HCT116 (cell line): Measurements from ENCODE around the gene USP27X. TPM values are rescaled to one million over a fixed set of nuclear protein-coding genes. Genes with fewer than 3 reads are reported as not detected.

Experiments
- ATAC-seq: fragments of 200-7000 bp; cut with Tn5 transposase; 2 replicates; pipeline ENCODE4 v1.9.1; 2020; ENCODE audit warnings: mild to moderate bottlenecking, moderate library complexity
- BruUV-seq: library from RNA; stranded (reverse); fragments of 400-500 nt; replicated peaks from 2 replicates; lab custom pipeline; 2021; lab: Mats Ljungman, UMichigan
- CTCF ChIA-PET: fragments of 300-600 bp; sonication (Branson Sonifier 250); formaldehyde crosslinking; loops from one replicate; lab custom pipeline; 2021; ENCODE audit warnings: antibody characterized with exemption; lab: Charles Lee
- POLR2A ChIA-PET: fragments of 300-600, 350-600 bp; sonication (Branson Sonifier 250); formaldehyde crosslinking; loops from one replicate; lab custom pipeline; 2021; ENCODE audit warnings: antibody characterized with exemption; lab: Charles Lee
- RAD21 ChIA-PET, 2 experiments: fragments of 300-600 bp; sonication (Branson Sonifier 250); formaldehyde crosslinking; loops; one replicate each; lab custom pipeline; 2023; ENCODE audit warnings: low total read pairs in 2 of 2; ENCODE audit not compliant: uncharacterized antibody in 2 of 2, unreplicated experiment in 2 of 2, low non-redundant PET in 1 of 2; lab: Charles Lee
- DNase-seq: peaks from one replicate; pipeline ENCODE4 v3.0.0-alpha.2; 2010; ENCODE audit warnings: low read depth, low spot score
- H2AFZ ChIP-seq: fragments of 200-600 bp; shearing (Covaris generic), sonication (generic); 2 replicates; pipeline ENCODE4 v1.6.1; 2017; ENCODE audit warnings: low read depth, mixed run types, mixed read lengths, antibody characterized with exemption, low read length; ENCODE audit not compliant: poor library complexity, severe bottlenecking
- H3K27ac ChIP-seq: 2 replicates; pipeline ENCODE4 v1.5.1; 2012; ENCODE audit warnings: low read depth, low read length
- H3K27me3 ChIP-seq: fragments of 200-600 bp; sonication (generic); 2 replicates; pipeline ENCODE4 v1.6.1; 2016; ENCODE audit warnings: mixed run types, low read length, mixed read lengths; ENCODE audit not compliant: insufficient read depth
- H3K36me3 ChIP-seq, 2 experiments: fragments of 200-500 bp in 1 of 2; fragments of 200-600 bp in 1 of 2; sonication (Bioruptor generic) in 1 of 2; sonication (generic) in 1 of 2; 2 replicates each; pipeline versions ENCODE4 v1.5.1 to v1.6.1; 2014 to 2016; ENCODE audit warnings: low read length in 2 of 2, inconsistent platforms in 1 of 2, mixed read lengths in 1 of 2, mixed run types in 1 of 2; ENCODE audit not compliant: insufficient read depth in 2 of 2, control insufficient read depth in 1 of 2
- H3K4me1 ChIP-seq, 2 experiments: fragments of 200-600 bp in 1 of 2; sonication (generic) in 1 of 2; 2 replicates each; pipeline versions ENCODE4 v1.5.1 to v1.6.1; 2012 to 2017; ENCODE audit warnings: low read length in 2 of 2, inconsistent platforms in 1 of 2, mild to moderate bottlenecking in 1 of 2, mixed read lengths in 1 of 2, mixed run types in 1 of 2, moderate library complexity in 1 of 2; ENCODE audit not compliant: insufficient read depth in 2 of 2, control insufficient read depth in 1 of 2
- H3K4me2 ChIP-seq: fragments of 200-600 bp; sonication (generic); 2 replicates; pipeline ENCODE4 v1.6.1; 2017; ENCODE audit warnings: mixed run types, low read length, mixed read lengths
- H3K4me3 ChIP-seq, 2 experiments: fragments of 200-600 bp in 1 of 2; sonication (generic) in 1 of 2; replicated peaks in 1 of 2; 2 replicates each; pipeline ENCODE4 v1.5.1; 2011 to 2016; ENCODE audit warnings: low read length in 2 of 2, control low read depth in 1 of 2, low read depth in 1 of 2, mild to moderate bottlenecking in 1 of 2, mixed read lengths in 1 of 2, mixed run types in 1 of 2
- H3K79me2 ChIP-seq: fragments of 200-600 bp; sonication (generic); 2 replicates; pipeline ENCODE4 v1.6.1; 2017; ENCODE audit warnings: mild to moderate bottlenecking, mixed run types, low read length, moderate library complexity, mixed read lengths; ENCODE audit not compliant: insufficient read depth
- H3K9ac ChIP-seq: fragments of 200-600 bp; sonication (generic); 2 replicates; pipeline ENCODE4 v1.6.1; 2016; ENCODE audit warnings: low read length, mixed read lengths
- H3K9me2 ChIP-seq: fragments of 200-600 bp; sonication (generic), shearing (Covaris generic); 2 replicates; pipeline ENCODE4 v1.6.1; 2017; ENCODE audit warnings: mixed run types, mild to moderate bottlenecking, moderate library complexity; ENCODE audit not compliant: insufficient read depth
- H3K9me3 ChIP-seq, 2 experiments: fragments of 200-500 bp in 1 of 2; fragments of 200-600 bp in 1 of 2; sonication (Bioruptor generic) in 1 of 2; sonication (generic) in 1 of 2; 2 replicates each; pipeline ENCODE4 v1.6.1; 2014 to 2017; ENCODE audit warnings: low read length in 2 of 2, mixed read lengths in 2 of 2, inconsistent platforms in 1 of 2, low read depth in 1 of 2, mild to moderate bottlenecking in 1 of 2, mixed run types in 1 of 2, moderate library complexity in 1 of 2; ENCODE audit not compliant: control insufficient read depth in 1 of 2, insufficient read depth in 1 of 2
- H4K20me1 ChIP-seq: fragments of 200-600 bp; sonication (generic), shearing (Covaris generic); 2 replicates; pipeline ENCODE4 v1.6.1; 2017; ENCODE audit warnings: mixed run types, mild to moderate bottlenecking, moderate library complexity; ENCODE audit not compliant: insufficient read depth
- CBX3 ChIP-seq: IDR thresholded peaks from 2 replicates; pipeline ENCODE4 v1.6.1; 2012; ENCODE audit warnings: low read depth
- ELF1 ChIP-seq: IDR thresholded peaks from 2 replicates; pipeline ENCODE4 v1.6.1; 2012; ENCODE audit warnings: low read depth, borderline replicate concordance
- EZH2 ChIP-seq: fragments of 200-600 bp; sonication (generic); IDR thresholded peaks from 2 replicates; pipeline ENCODE4 v1.6.1; 2017; ENCODE audit warnings: antibody characterized with exemption, mixed run types
- EZH2phosphoT487 ChIP-seq: fragments of 200-600 bp; IDR thresholded peaks from 2 replicates; pipeline ENCODE4 v1.6.1; 2018; ENCODE audit warnings: antibody characterized with exemption, borderline replicate concordance
- FOSL1 ChIP-seq: IDR thresholded peaks from 2 replicates; pipeline ENCODE4 v1.6.1; 2012; ENCODE audit warnings: low read depth
- JUND ChIP-seq: IDR thresholded peaks from 2 replicates; pipeline ENCODE4 v1.6.1; 2012
- POLR2AphosphoS5 ChIP-seq: IDR thresholded peaks from 2 replicates; pipeline ENCODE4 v1.6.1; 2011; ENCODE audit warnings: mild to moderate bottlenecking, low read depth, low read length, moderate library complexity
- RAD21 ChIP-seq: IDR thresholded peaks from 2 replicates; pipeline ENCODE4 v1.6.1; 2012; ENCODE audit warnings: low read depth, mild to moderate bottlenecking
- SRF ChIP-seq: IDR thresholded peaks from 2 replicates; pipeline ENCODE4 v1.6.1; 2012; ENCODE audit warnings: low read depth
- TCF7L2 ChIP-seq: IDR thresholded peaks from 2 replicates; pipeline ENCODE4 v1.7.0; 2011; ENCODE audit warnings: borderline replicate concordance, inconsistent platforms; ENCODE audit not compliant: insufficient read depth, insufficient read length; ENCODE audit errors: extremely low read depth
- YY1 ChIP-seq: IDR thresholded peaks from 2 replicates; pipeline ENCODE4 v1.6.1; 2011; ENCODE audit warnings: low read length, low read depth, moderate library complexity, mild to moderate bottlenecking; ENCODE audit not compliant: insufficient replicate concordance; ENCODE audit errors: extremely low read depth
- ZFX ChIP-seq: fragments of 450-650 bp; IDR thresholded peaks from 2 replicates; pipeline ENCODE4 v1.6.1; 2017
- intact Hi-C: fragments of 100-400 bp; cut with micrococcal nuclease; formaldehyde crosslinking; loops from 2 replicates; pipeline ENCODE4 v1.10.0; 2022
- total RNA-seq: library from RNA; stranded (reverse); gene quantifications from one replicate; pipeline ENCODE4 v1.2.1, GENCODE V29; 2021; ENCODE audit not compliant: unreplicated experiment
- TF ChIP-seq, protein P1 (sequence below), 3 experiments: fragments of 200-600 bp in 1 of 3; sonication (generic) in 1 of 3; IDR thresholded peaks in 2 of 3; conservative IDR thresholded peaks in 1 of 3; 2 replicates each; pipeline ENCODE4 v1.5.1; 2012 to 2017; ENCODE audit warnings: low read depth in 2 of 3, low read length in 2 of 3, antibody characterized with exemption in 1 of 3, borderline replicate concordance in 1 of 3, control low read depth in 1 of 3, mild to moderate bottlenecking in 1 of 3, mixed read lengths in 1 of 3, mixed run types in 1 of 3, moderate library complexity in 1 of 3; ENCODE audit not compliant: insufficient read depth in 1 of 3
- TF ChIP-seq, protein P2 (sequence below): IDR thresholded peaks from 2 replicates; pipeline ENCODE4 v1.6.1; 2012; ENCODE audit warnings: low read depth
- TF ChIP-seq, protein P3 (sequence below): IDR thresholded peaks from 2 replicates; pipeline ENCODE4 v1.6.1; 2012

The USP27X gene
- total RNA-seq, 1 experiment from 2014 or later, result 3.5 TPM

DNA sequence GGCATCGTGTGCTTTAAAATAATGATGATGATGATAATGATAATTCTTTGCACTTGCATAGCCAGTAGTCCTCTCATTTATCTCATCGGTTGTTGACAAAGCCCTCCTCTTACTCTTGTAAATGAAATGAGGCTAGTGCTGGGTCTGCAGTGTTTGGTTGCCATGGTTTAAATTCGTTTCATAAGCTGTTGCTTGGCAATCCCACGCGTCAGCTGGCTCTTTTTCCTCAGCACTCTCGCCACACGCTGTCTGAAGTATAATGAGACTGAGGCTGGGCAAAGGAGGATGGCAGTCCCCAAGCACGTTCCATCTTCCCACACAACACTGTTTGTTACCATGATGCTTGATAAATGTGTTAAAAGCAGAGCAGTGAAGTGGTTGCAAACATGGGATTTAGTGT lies 34.7 kb upstream of the USP27X start:
- TF ChIP-seq SRF (no peak), TCF7L2 (no peak), EZH2 (no peak), EZH2phosphoT487 (no peak), FOSL1 (no peak), CBX3 (no peak), RAD21 (no peak), ZFX (no peak), JUND (no peak), POLR2AphosphoS5 (no peak), YY1 (no peak), ELF1 (no peak)
- TF ChIP-seq, protein P1, sequence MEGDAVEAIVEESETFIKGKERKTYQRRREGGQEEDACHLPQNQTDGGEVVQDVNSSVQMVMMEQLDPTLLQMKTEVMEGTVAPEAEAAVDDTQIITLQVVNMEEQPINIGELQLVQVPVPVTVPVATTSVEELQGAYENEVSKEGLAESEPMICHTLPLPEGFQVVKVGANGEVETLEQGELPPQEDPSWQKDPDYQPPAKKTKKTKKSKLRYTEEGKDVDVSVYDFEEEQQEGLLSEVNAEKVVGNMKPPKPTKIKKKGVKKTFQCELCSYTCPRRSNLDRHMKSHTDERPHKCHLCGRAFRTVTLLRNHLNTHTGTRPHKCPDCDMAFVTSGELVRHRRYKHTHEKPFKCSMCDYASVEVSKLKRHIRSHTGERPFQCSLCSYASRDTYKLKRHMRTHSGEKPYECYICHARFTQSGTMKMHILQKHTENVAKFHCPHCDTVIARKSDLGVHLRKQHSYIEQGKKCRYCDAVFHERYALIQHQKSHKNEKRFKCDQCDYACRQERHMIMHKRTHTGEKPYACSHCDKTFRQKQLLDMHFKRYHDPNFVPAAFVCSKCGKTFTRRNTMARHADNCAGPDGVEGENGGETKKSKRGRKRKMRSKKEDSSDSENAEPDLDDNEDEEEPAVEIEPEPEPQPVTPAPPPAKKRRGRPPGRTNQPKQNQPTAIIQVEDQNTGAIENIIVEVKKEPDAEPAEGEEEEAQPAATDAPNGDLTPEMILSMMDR (IDR thresholded peaks at IDR 0.05 in 2 of 3, conservative IDR thresholded peaks at IDR 0.05 in 1 of 3; ENCODE audit: borderline replicate concordance in 1 of 3, insufficient read depth in 1 of 3, low read depth in 2 of 3, low read length in 2 of 3), result no peak
- TF ChIP-seq, protein P2, sequence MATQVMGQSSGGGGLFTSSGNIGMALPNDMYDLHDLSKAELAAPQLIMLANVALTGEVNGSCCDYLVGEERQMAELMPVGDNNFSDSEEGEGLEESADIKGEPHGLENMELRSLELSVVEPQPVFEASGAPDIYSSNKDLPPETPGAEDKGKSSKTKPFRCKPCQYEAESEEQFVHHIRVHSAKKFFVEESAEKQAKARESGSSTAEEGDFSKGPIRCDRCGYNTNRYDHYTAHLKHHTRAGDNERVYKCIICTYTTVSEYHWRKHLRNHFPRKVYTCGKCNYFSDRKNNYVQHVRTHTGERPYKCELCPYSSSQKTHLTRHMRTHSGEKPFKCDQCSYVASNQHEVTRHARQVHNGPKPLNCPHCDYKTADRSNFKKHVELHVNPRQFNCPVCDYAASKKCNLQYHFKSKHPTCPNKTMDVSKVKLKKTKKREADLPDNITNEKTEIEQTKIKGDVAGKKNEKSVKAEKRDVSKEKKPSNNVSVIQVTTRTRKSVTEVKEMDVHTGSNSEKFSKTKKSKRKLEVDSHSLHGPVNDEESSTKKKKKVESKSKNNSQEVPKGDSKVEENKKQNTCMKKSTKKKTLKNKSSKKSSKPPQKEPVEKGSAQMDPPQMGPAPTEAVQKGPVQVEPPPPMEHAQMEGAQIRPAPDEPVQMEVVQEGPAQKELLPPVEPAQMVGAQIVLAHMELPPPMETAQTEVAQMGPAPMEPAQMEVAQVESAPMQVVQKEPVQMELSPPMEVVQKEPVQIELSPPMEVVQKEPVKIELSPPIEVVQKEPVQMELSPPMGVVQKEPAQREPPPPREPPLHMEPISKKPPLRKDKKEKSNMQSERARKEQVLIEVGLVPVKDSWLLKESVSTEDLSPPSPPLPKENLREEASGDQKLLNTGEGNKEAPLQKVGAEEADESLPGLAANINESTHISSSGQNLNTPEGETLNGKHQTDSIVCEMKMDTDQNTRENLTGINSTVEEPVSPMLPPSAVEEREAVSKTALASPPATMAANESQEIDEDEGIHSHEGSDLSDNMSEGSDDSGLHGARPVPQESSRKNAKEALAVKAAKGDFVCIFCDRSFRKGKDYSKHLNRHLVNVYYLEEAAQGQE, result no peak
- TF ChIP-seq, protein P3, sequence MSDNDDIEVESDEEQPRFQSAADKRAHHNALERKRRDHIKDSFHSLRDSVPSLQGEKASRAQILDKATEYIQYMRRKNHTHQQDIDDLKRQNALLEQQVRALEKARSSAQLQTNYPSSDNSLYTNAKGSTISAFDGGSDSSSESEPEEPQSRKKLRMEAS, result no peak
- TF ChIP-seq, all 23 proteins: peak for 0
- Histone ChIP-seq H3K4me2 (no peak overlapping the region), H3K27ac (no peak overlapping the region), H2AFZ (no peak overlapping the region), H3K4me1 (no peaks in the 10 kb centered on the region), H3K4me3 (no peak overlapping the region), H3K36me3 (no peaks in the 10 kb centered on the region), H4K20me1 (no peaks in the 10 kb centered on the region), H3K9ac (no peak overlapping the region), H3K79me2 (no peaks in the 10 kb centered on the region), H3K9me2 (no peaks in the 10 kb centered on the region), H3K9me3 (no peaks in the 10 kb centered on the region), H3K27me3 (no peaks in the 10 kb centered on the region)
- DNase-seq, result no peak
- POLR2A ChIA-PET, result no interaction called here
- RAD21 ChIA-PET, result no interaction called here
- intact Hi-C loops, result loop anchor here (5.0 kb wide), 1 partner anchor 78 kb away; the partner anchor contains the start of gene CLCN5
- no peak for ATAC-seq
- BruUV-seq, result no TSS peak
- CTCF ChIA-PET, result no interaction called here
